Measurements from ENCODE around the gene SYTL3. TPM values are rescaled to one million over a fixed set of nuclear protein-coding genes. Genes with fewer than 3 reads are reported as not detected.
A peak's percentile ranks its signal among the peaks of the same experiment; 100 is the strongest.

The SYTL3 gene
- total and polyA plus RNA-seq, 9 of the 15 experiments (the other 6 are each of a cell fraction or from before 2014, with no cell fraction given), result 0.04 to 0.46 (median 0.17) TPM; not detected in 1

GRCh38 chr6:158686791-158687381, 37.0 kb downstream of the SYTL3 start (continued):
- TF ChIP-seq, protein P1, sequence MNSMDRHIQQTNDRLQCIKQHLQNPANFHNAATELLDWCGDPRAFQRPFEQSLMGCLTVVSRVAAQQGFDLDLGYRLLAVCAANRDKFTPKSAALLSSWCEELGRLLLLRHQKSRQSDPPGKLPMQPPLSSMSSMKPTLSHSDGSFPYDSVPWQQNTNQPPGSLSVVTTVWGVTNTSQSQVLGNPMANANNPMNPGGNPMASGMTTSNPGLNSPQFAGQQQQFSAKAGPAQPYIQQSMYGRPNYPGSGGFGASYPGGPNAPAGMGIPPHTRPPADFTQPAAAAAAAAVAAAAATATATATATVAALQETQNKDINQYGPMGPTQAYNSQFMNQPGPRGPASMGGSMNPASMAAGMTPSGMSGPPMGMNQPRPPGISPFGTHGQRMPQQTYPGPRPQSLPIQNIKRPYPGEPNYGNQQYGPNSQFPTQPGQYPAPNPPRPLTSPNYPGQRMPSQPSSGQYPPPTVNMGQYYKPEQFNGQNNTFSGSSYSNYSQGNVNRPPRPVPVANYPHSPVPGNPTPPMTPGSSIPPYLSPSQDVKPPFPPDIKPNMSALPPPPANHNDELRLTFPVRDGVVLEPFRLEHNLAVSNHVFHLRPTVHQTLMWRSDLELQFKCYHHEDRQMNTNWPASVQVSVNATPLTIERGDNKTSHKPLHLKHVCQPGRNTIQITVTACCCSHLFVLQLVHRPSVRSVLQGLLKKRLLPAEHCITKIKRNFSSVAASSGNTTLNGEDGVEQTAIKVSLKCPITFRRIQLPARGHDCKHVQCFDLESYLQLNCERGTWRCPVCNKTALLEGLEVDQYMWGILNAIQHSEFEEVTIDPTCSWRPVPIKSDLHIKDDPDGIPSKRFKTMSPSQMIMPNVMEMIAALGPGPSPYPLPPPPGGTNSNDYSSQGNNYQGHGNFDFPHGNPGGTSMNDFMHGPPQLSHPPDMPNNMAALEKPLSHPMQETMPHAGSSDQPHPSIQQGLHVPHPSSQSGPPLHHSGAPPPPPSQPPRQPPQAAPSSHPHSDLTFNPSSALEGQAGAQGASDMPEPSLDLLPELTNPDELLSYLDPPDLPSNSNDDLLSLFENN (IDR thresholded peaks at IDR 0.05; ENCODE audit: low read depth in 2 of 2, low read length in 2 of 2), result no peak
- peak in 1 of 3 experiments; percentile 35 for TF ChIP-seq YY1 (IDR thresholded peaks at IDR 0.05; ENCODE audit: borderline replicate concordance in 1 of 3, control insufficient read depth in 1 of 3, extremely low read depth in 1 of 3, insufficient read depth in 3 of 3, insufficient read length in 1 of 3, insufficient replicate concordance in 2 of 3, low read depth in 1 of 3, low read length in 2 of 3)
- TF ChIP-seq OTX1 (CRISPR knock-in tag; IDR thresholded peaks at IDR 0.05), result no peak

DNA sequence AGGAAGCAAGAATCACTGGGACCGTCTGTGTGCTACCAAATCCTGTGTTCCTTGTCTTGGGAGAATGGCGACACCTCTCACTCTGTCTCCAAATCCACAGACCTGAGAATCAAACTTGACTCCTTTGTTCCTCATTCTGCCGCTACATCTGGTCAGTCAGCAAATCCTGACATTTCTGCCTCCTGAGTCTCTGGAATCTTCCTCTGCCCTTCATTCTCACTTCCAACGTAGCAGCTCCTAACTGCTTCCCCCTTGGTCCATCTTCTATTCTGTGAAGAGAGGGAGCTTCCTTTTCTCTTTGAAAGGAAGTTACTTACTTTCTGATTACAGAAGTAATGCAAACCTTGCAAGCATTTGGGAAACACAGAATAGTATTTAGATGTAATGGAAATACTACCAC, 37.7 kb downstream of the SYTL3 start:
- H3K27me3 ChIP-seq (ENCODE audit: control insufficient read depth in 2 of 2, insufficient read depth in 2 of 2, low read length in 2 of 2), result peaks cover 43 to 52% of the 10 kb centered on the region in 2 experiments
- no peak overlapping the region for H3K27ac ChIP-seq (ENCODE audit: extremely low read depth, low read depth, low read length)
- ChIA-PET POLR2A (interaction anchor here (0.8 kb wide), 1 partner anchor 159 kb away, joined by 3 read pairs; no protein-coding TSS in a partner anchor), CTCF (ENCODE audit: low intra/inter-chr PET ratio) (no interaction called here)
- in situ Hi-C loops (cut with MboI), result loop anchor here (5.0 to 25.0 kb wide), 2 partner anchors 425 to 475 kb away; no protein-coding TSS in a partner anchor
- no peaks in the 10 kb centered on the region for H3K79me2 ChIP-seq (ENCODE audit: control insufficient read depth, insufficient read depth, low read length)
- no peaks in the 10 kb centered on the region for H3K9me3 ChIP-seq (replicated peaks; ENCODE audit: control insufficient read depth, insufficient read depth, low read depth, low read length)
- no peak overlapping the region for H3K9ac ChIP-seq (ENCODE audit: insufficient read depth in 1 of 2, low read depth in 2 of 2, low read length in 2 of 2)
- no peak overlapping the region for H3K4me2 ChIP-seq (ENCODE audit: insufficient read depth, low read length)
- WGBS (ENCODE audit: insufficient coverage, low coverage, missing lambda C conversion rate), result 0% methylated on average over 4 of the region's 4 CpGs
- no peak for DNase-seq (ENCODE audit: extremely low read depth in 1 of 4, low spot score in 3 of 4)
- H3K9me1 ChIP-seq (ENCODE audit: control insufficient read depth, insufficient read depth, low read length), result no peaks in the 10 kb centered on the region
- FAIRE-seq, result no peak
- no peaks in the 10 kb centered on the region for H4K20me1 ChIP-seq (replicated peaks; ENCODE audit: control insufficient read depth, insufficient read depth, low read length)
- no peak overlapping the region; the same call in 1 of the 2 replicates for H2AFZ ChIP-seq (ENCODE audit: low read depth, low read length)
- intact Hi-C loops (cut with micrococcal nuclease), result no loop called here
- no TSS peak for BruUV-seq (replicated peaks)
- ATAC-seq, result no peak
- no peaks in the 10 kb centered on the region for H3K4me1 ChIP-seq (replicated peaks in 1 of 2; ENCODE audit: control insufficient read depth in 2 of 2, insufficient read depth in 2 of 2, low read length in 2 of 2)
- no peaks in the 10 kb centered on the region for H3K36me3 ChIP-seq (ENCODE audit: control insufficient read depth, insufficient read depth, low read length)
- no peak overlapping the region for H3K4me3 ChIP-seq
- no peak for TF ChIP-seq HEY1 (CRISPR knock-in tag; IDR thresholded peaks at IDR 0.05; ENCODE audit: borderline replicate concordance)
- no peak for TF ChIP-seq TEAD1 (CRISPR knock-in tag; IDR thresholded peaks at IDR 0.05)
- TF ChIP-seq, protein P2, sequence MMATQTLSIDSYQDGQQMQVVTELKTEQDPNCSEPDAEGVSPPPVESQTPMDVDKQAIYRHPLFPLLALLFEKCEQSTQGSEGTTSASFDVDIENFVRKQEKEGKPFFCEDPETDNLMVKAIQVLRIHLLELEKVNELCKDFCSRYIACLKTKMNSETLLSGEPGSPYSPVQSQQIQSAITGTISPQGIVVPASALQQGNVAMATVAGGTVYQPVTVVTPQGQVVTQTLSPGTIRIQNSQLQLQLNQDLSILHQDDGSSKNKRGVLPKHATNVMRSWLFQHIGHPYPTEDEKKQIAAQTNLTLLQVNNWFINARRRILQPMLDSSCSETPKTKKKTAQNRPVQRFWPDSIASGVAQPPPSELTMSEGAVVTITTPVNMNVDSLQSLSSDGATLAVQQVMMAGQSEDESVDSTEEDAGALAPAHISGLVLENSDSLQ (IDR thresholded peaks at IDR 0.05), result no peak
- TF ChIP-seq ELF1 (tag; IDR thresholded peaks at IDR 0.05), result no peak
- TF ChIP-seq CCNT2 (IDR thresholded peaks at IDR 0.05; ENCODE audit: borderline replicate concordance, extremely low read depth, insufficient read length, low read depth, low read length), result no peak
- TF ChIP-seq, protein P3, sequence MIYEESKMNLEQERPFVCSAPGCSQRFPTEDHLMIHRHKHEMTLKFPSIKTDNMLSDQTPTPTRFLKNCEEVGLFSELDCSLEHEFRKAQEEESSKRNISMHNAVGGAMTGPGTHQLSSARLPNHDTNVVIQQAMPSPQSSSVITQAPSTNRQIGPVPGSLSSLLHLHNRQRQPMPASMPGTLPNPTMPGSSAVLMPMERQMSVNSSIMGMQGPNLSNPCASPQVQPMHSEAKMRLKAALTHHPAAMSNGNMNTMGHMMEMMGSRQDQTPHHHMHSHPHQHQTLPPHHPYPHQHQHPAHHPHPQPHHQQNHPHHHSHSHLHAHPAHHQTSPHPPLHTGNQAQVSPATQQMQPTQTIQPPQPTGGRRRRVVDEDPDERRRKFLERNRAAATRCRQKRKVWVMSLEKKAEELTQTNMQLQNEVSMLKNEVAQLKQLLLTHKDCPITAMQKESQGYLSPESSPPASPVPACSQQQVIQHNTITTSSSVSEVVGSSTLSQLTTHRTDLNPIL (CRISPR knock-in tag; IDR thresholded peaks at IDR 0.05), result no peak
- TF ChIP-seq ELK1 (CRISPR knock-in tag; IDR thresholded peaks at IDR 0.05), result no peak

All from K562 (cell line).